Measurements from ENCODE around the gene RNF227.

The RNF227 gene

GRCh38 chr17:7940743-7941142 is 24.7 kb upstream of the RNF227 start:
- TF ChIP-seq CTCF (conservative IDR thresholded peaks at IDR 0.05; ENCODE audit: low read depth, low read length): no peak
- DNase-seq (ENCODE audit: low read depth): no peak
- no peak overlapping the region for H3K4me3 ChIP-seq (ENCODE audit: low read depth, low read length)

- H3K4me3 ChIP-seq (ENCODE audit: low read depth, low read length): no peak overlapping the region
- DNase-seq (ENCODE audit: low read depth): no peak
- TF ChIP-seq CTCF (conservative IDR thresholded peaks at IDR 0.05; ENCODE audit: low read depth, low read length): no peak
Measured at GRCh38 chr17:7940034-7940433, 23.9 kb upstream of the RNF227 start.

DNA sequence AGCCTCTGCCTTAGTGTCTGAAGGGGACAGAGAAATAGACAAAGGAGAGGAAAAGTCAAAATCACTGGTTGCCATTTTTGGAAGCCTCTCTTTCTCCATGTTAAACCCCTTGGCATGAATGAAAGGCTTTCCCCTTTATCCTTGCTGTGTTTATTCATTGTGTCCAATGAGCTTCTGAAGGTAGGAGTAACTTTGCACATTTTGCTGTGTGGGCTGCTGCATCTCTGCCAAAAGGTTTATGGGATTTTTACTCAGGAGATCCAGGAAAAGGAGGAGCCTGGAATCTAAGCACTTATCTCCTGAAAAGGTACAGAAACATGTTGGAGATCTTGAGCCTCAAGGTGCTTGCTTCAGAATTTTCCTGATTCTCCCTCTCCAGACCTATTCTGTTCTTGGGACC is 19.8 kb upstream of the RNF227 start:
- no peak for DNase-seq (ENCODE audit: low read depth)
- TF ChIP-seq CTCF (conservative IDR thresholded peaks at IDR 0.05; ENCODE audit: low read depth, low read length): no peak
- H3K4me3 ChIP-seq (ENCODE audit: low read depth, low read length): no peak overlapping the region

- TF ChIP-seq CTCF (conservative IDR thresholded peaks at IDR 0.05; ENCODE audit: low read depth, low read length): peak; percentile 49
- H3K4me3 ChIP-seq (ENCODE audit: low read depth, low read length): peak overlapping the region; percentile 99
- peak; percentile 79 for DNase-seq (ENCODE audit: low read depth)
Measured at GRCh38 chr17:7932949-7933348, 16.9 kb upstream of the RNF227 start.

- DNase-seq (ENCODE audit: low read depth): peak; percentile 39
- TF ChIP-seq CTCF (conservative IDR thresholded peaks at IDR 0.05; ENCODE audit: low read depth, low read length): no peak
- H3K4me3 ChIP-seq (ENCODE audit: low read depth, low read length): peak overlapping the region; percentile 99
Measured at GRCh38 chr17:7932483-7932891, 16.4 kb upstream of the RNF227 start.

- no peak for TF ChIP-seq CTCF (conservative IDR thresholded peaks at IDR 0.05; ENCODE audit: low read depth, low read length)
- H3K4me3 ChIP-seq (ENCODE audit: low read depth, low read length): peak within 1 kb of the TSS; percentile 99
- peak; percentile 99 for DNase-seq (ENCODE audit: low read depth)
Measured at GRCh38 chr17:7931709-7932482, 15.8 kb upstream of the RNF227 start, which contains the start of the genes CNTROB and TRAPPC1. TSS of gene CNTROB (plus strand) at chr17:7932206. CDS start at chr17:7933080, 874 bp downstream. TSS of gene TRAPPC1 (minus strand) at chr17:7931946. CDS start at chr17:7931829, 117 bp downstream.
